ENCODE results near the gene FANCD2.

- TF ChIP-seq CTCF (conservative IDR thresholded peaks at IDR 0.05; ENCODE audit: low read depth in 2 of 2) (no peak), POLR2AphosphoS5 (IDR thresholded peaks at IDR 0.05; ENCODE audit: low read depth) (no peak), REST (IDR thresholded peaks at IDR 0.05; ENCODE audit: unreplicated experiment) (no peak), EZH2 (IDR thresholded peaks at IDR 0.05; ENCODE audit: low read depth, unreplicated experiment) (no peak)
Measured at GRCh38 chr3:10025205-10026083, 793 bp upstream of the FANCD2 start.
